ENCODE data around the gene SMO. TPM values are rescaled to one million over a fixed set of nuclear protein-coding genes. Genes with fewer than 3 reads are reported as not detected.

The SMO gene
- total and polyA plus RNA-seq, 7 donors, result 0.60 to 18.6 (median 6.8) TPM

GRCh38 chr7:129188892-129189660 lies 643 bp downstream of the SMO start:
- 1 to 2% methylated on average over 83 of the region's 83 CpGs for WGBS, 2 donors
- Histone ChIP-seq H3K27ac (peak overlapping the region; percentile 56 to 70 (median 59)), H3K9me3 (no peaks in the 10 kb centered on the region), H3K27me3 (no peaks in the 10 kb centered on the region), H3K36me3 (no peaks in the 10 kb centered on the region), H3K4me3 (peak overlapping the region; percentile 42 to 93 (median 72)), H3K4me1 (peaks cover 0 to 27% (median 18%) of the 10 kb centered on the region in 4 donors)
- peak; percentile 69 for DNase-seq
- TF ChIP-seq POLR2AphosphoS5 (IDR thresholded peaks at IDR 0.05) (no peak), CTCF (IDR thresholded peaks at IDR 0.05) (no peak), POLR2A (IDR thresholded peaks at IDR 0.05) (no peak), EP300 (IDR thresholded peaks at IDR 0.05) (no peak)
- intact Hi-C loops (cut with DNase I), result loop anchor here (2.0 kb wide), 1 partner anchor 20 kb away; no protein-coding TSS in a partner anchor

GRCh38 chr7:129189661-129190310 lies 1.4 kb downstream of the SMO start:
- intact Hi-C loops (cut with DNase I), result loop anchor here (2.0 kb wide), 1 partner anchor 21 kb away; no protein-coding TSS in a partner anchor
- peak; percentile 7 for DNase-seq
- TF ChIP-seq EP300 (IDR thresholded peaks at IDR 0.05), result no peak
- TF ChIP-seq CTCF (IDR thresholded peaks at IDR 0.05), result no peak
- TF ChIP-seq POLR2A (IDR thresholded peaks at IDR 0.05), result no peak
- no peak for TF ChIP-seq POLR2AphosphoS5 (IDR thresholded peaks at IDR 0.05)
- H3K4me1 ChIP-seq, result peaks cover 0 to 27% (median 18%) of the 10 kb centered on the region in 4 donors
- no peaks in the 10 kb centered on the region for H3K9me3 ChIP-seq
- 51 to 61% methylated on average over 13 of the region's 13 CpGs for WGBS, 2 donors
- H3K36me3 ChIP-seq, result no peaks in the 10 kb centered on the region
- peak overlapping the region in 1 of 4 donors; percentile 58 for H3K27ac ChIP-seq
- H3K27me3 ChIP-seq, result no peaks in the 10 kb centered on the region
- H3K4me3 ChIP-seq, result peak overlapping the region; percentile 42 to 93 (median 72)

GRCh38 chr7:129191272-129191671 lies 2.8 kb downstream of the SMO start:
- DNase-seq, result peak; percentile 22
- Histone ChIP-seq H3K36me3 (no peaks in the 10 kb centered on the region), H3K27me3 (no peaks in the 10 kb centered on the region), H3K4me3 (no peak overlapping the region), H3K27ac (no peak overlapping the region), H3K9me3 (no peaks in the 10 kb centered on the region), H3K4me1 (peaks cover 0 to 27% (median 18%) of the 10 kb centered on the region in 4 donors)
- TF ChIP-seq POLR2A (IDR thresholded peaks at IDR 0.05), result no peak
- WGBS, 2 donors, result 72 to 89% methylated on average over 3 of the region's 3 CpGs
- intact Hi-C loops (cut with DNase I), result no loop called here

- TF ChIP-seq POLR2AphosphoS5 (IDR thresholded peaks at IDR 0.05), result no peak
- no peak for TF ChIP-seq CTCF (IDR thresholded peaks at IDR 0.05)
- no peak for TF ChIP-seq POLR2A (IDR thresholded peaks at IDR 0.05)
- no peak for TF ChIP-seq EP300 (IDR thresholded peaks at IDR 0.05)
- H3K4me1 ChIP-seq, result peaks cover 0 to 16% (median 13%) of the 10 kb centered on the region in 4 donors
- WGBS, 2 donors, result 77 to 92% methylated on average over 3 of the region's 3 CpGs
- no peak overlapping the region for H3K27ac ChIP-seq
- DNase-seq, result peak; percentile 5
- H3K9me3 ChIP-seq, result no peaks in the 10 kb centered on the region
- intact Hi-C loops (cut with DNase I), result no loop called here
- no peaks in the 10 kb centered on the region for H3K27me3 ChIP-seq
- no peak overlapping the region for H3K4me3 ChIP-seq
- no peaks in the 10 kb centered on the region for H3K36me3 ChIP-seq
Measured at GRCh38 chr7:129193892-129194291, 5.5 kb downstream of the SMO start.

- no peak overlapping the region for H3K27ac ChIP-seq
- intact Hi-C loops (cut with DNase I), result no loop called here
- H3K4me1 ChIP-seq, result no peaks in the 10 kb centered on the region
- H3K9me3 ChIP-seq, result no peaks in the 10 kb centered on the region
- peak; percentile 10 for DNase-seq
- TF ChIP-seq CTCF (IDR thresholded peaks at IDR 0.05) (no peak), POLR2AphosphoS5 (IDR thresholded peaks at IDR 0.05) (no peak), POLR2A (IDR thresholded peaks at IDR 0.05) (no peak), EP300 (IDR thresholded peaks at IDR 0.05) (no peak)
- no peak overlapping the region for H3K4me3 ChIP-seq
- WGBS, 2 donors, result 65 to 81% methylated on average over 4 of the region's 4 CpGs
- H3K27me3 ChIP-seq, result no peaks in the 10 kb centered on the region
- no peaks in the 10 kb centered on the region for H3K36me3 ChIP-seq
Measured at GRCh38 chr7:129197771-129198170, 9.3 kb downstream of the SMO start.
